A172 (cell line): Measurements from ENCODE around the gene HNRNPL. TPM values are rescaled to one million over a fixed set of nuclear protein-coding genes. Genes with fewer than 3 reads are reported as not detected.
"Not testable (repeated sequence)": the region's sequence is repeated elsewhere in the genome, so short reads cannot be mapped to it uniquely, and the experiment has no call there.

Source experiments
- DNase-seq: peaks from one replicate; pipeline ENCODE4 v3.0.0-alpha.2; 2015; ENCODE audit warnings: low spot score
- total RNA-seq: library from RNA; depleted of rRNA; stranded (reverse); fragments of >200 nt; shearing (Covaris generic); gene quantifications from 2 replicates; pipeline ENCODE4 v1.2.3, GENCODE V29; 2014

HNRNPL gene
- total RNA-seq, 1 experiment from 2014 or later: 296 TPM

- no peak for DNase-seq
Observed at GRCh38 chr19:38869836-38870607, 20.2 kb upstream of the HNRNPL start.

DNA sequence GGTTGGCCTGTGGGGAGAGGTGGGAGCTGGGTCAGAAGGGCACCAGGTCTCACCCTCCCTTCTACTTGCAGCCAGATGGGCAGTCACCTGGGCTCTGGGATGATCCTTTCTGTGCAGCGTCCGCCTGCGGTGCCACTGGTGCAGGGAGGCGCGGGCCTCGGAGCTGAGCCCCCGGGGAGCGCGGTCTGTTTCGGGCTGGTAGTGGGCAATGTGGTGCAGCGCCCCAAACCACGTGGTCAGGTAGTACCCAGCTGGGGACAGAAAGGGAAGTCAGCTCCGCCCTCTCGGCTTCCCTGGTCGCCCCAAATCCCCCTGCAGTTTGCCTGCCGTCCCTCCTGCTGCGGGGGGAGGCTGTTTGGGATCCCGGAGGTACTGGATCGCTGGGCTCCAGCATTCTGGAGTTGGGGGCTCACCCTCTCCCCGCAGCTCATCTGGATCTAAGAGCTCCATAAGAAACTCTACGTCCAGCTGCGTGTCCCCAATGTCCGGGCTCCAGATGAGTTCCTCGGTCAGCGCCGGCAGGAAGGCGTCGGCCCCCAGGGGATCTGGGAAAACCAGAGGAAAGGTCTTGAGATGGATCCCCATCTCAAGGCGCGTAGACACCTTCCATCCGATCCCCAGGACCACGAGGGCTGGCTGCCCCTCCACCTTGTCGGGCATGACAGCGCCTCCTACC is 19.5 kb upstream of the HNRNPL start:
- DNase-seq: no peak

DNA sequence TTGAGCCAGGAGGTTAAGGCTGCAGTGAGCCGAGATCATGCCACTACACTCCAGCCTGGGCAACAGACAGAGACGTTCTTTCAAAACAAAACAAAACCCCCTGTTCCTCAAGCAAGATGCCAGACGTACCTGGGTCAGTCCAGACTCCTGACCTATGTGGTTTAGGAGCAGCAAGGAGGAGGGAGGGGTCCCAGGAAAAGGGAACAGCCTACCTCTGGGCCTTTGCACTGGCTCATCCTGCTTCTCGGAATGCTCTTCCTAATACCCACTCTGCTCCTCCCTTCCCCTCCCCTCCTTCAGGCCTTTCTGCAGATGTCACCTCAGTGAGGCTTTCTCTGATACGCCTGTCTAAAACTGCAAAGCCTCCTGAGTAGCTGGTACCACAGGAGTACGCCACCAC is 18.8 kb upstream of the HNRNPL start:
- DNase-seq: no peak

GRCh38 chr19:38867171-38867780 is 17.5 kb upstream of the HNRNPL start:
- DNase-seq: no peak

DNA sequence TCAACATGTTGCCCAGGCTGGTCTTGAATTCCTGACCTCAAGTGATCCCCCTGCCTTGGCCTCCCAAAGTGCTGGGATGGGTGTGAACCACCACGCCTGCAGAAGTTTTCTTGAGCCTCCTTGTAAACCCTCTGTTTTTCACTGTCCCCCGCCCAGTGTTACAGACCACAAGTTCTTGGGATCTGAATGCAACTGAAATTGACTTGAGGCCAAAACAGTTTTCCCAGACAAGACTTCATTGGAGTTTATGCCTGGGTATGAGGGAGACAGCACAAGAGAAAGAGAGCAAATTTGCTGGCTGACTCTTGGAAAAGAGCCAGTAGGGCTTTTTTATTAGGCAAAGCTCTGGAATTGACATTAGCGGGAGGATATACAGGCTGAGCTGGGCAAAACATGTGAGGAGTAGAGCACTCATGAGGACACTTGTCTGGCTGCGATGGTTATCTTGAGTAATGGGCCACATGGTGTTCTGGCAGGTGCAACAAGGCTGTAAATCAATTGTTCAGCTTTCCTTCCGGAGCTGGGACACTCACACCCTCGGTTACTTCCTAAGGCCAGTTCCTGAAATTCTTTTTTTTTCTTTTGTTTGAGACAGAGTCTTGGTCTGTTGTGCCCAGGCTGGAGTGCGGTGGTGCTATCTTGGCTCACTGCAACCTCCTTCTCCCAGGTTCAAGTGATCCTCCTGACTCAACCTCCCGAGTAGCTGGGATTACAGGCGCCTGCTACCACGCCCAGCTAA is 12.7 kb upstream of the HNRNPL start:
- peak; percentile 98 for DNase-seq

GRCh38 chr19:38861368-38861767 is 11.6 kb upstream of the HNRNPL start:
- DNase-seq: no peak

GRCh38 chr19:38859631-38860204 is 9.9 kb upstream of the HNRNPL start:
- not testable (repeated sequence) for DNase-seq

DNA sequence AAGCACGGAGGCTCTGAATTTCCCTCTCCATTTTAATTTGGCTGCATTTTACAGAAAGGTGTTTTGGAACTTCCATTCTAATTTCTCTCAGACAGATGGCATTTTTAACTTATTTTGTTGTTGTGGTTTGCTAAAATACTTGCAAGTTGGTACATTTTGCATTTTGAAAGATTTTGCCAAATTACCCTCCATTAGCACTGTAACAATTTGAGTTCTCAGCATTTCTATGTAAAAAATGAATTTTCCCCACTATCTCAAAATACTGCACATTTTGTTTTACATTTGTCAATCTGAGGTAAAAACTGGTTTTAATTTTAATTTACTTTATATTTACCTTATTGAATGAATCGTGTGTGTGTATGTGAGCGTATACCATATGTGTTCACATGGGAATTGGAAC is 7.0 kb upstream of the HNRNPL start:
- DNase-seq: no peak

DNA sequence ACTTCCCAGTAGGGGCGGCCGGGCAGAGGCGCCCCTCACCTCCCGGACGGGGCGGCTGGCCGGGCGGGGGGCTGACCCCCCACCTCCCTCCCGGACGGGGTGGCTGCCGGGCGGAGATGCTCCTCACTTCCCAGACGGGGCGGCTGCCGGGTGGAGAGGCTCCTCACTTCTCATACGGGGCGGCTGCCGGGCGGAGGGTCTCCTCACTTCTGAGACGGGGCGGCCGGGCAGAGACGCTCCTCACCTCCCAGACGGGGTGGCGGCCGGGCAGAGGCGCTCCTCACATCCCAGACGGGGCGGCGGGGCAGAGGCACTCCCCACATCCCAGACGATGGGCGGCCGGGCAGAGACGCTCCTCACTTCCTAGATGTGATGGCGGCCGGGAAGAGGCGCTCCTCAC is 6.0 kb upstream of the HNRNPL start:
- not testable (repeated sequence) for DNase-seq

DNA sequence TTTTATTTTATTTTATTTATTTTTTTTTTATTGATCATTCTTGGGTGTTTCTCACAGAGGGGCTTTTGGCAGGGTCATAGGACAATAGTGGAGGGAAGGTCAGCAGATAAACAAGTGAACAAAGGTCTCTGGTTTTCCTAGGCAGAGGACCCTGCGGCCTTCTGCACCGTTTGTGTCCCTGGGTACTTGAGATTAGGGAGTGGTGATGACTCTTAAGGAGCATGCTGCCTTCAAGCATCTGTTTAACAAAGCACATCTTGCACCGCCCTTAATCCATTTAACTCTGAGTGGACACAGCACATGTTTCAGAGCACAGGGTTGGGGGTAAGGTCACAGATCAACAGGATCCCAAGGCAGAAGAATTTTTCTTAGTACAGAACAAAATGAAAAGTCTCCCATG is 5.2 kb upstream of the HNRNPL start:
- DNase-seq: not testable (repeated sequence)

DNA sequence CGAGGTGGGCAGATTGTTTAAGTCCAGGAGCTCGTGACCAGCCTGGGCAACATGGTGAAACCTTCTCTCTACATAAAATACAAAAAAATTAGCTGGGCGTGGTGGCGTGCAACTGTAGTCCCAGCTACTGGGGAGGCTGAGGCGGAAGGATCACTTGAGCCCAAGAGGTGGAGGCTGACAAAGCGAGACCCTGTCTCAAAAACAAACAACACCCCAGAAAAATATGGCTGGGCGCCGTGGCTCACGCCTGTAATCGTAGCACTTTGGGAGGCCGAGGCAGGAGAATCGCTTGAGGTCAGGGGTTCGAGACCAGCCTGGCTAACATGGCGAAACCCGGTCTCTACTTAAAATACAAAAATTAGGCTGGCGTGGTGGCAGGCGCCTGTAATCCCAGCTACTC is 3.4 kb upstream of the HNRNPL start:
- DNase-seq: no peak

DNA sequence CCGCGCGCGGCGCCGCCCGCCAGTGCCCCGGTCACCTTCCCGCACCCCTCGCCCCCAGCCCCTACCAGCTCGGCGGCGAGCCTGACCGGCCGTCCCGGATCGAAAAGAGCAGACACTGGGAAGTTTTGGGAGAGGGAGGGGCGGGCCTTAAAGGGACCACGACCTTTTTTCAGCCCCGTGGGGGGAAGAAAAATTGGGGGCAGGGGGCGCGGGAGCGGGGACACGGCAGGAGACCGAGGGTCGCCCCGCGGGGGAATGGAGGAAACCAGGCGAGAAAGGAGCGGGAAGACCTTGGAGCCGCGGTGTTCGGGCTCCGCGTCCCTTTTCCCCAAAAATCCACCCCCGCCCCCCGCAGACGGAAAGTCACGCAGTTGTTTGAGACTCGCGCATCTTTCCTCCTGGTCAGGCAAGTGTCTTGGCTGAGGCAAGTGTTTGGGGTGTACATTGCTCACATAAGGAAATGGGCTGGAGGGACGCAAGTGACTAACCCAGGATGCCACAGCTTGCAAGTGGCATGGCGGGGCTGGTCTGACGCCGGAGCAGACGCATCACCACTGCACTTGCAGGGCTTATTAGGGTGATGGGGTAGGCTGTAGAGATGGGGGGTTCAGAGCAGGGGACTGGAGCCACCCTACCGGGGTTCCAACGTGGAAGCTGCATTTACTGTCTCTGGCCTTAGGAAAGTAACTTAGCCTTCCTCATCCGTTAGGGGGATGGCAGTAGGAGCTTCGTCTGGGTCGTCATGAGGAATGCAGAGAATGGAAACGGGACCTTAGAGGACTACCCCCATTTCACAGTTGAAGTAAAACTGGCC is 2.7 kb upstream of the HNRNPL start:
- peak; percentile 72 for DNase-seq

DNA sequence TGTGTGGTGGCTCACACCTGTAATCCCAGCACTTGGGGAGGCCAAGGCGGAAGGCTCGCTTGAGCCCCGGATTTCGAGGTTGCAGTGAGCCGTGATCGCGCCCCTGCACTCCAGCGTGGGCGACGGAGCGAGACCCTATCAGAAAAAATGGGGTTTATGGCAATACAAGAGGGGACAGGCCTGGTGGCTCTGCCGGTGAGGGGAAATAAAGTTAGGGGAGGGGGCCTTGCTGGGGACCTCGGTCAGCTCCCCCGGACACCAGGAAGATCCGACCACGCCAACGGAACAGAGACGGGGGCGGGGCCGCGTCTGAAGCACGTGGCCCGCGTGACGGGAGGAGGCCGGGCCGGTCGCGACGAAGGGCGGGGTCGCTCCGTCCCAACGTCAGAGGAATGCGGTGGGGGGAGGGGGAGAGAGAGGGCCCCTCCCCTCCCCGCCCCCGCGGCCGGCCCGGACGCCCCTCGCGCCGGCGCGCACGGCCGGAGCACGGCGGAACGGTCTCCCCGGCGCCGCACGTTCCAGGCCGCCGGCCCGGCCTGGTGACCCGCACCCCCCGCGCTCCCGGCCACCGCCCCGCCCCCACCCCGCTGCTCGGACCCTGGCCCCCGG is 1.9 kb upstream of the HNRNPL start:
- DNase-seq: peak; percentile 79

- DNase-seq: no peak
Observed at GRCh38 chr19:38850976-38851621, 1.3 kb upstream of the HNRNPL start.

GRCh38 chr19:38850436-38850975 is 720 bp upstream of the HNRNPL start:
- DNase-seq: no peak

DNA sequence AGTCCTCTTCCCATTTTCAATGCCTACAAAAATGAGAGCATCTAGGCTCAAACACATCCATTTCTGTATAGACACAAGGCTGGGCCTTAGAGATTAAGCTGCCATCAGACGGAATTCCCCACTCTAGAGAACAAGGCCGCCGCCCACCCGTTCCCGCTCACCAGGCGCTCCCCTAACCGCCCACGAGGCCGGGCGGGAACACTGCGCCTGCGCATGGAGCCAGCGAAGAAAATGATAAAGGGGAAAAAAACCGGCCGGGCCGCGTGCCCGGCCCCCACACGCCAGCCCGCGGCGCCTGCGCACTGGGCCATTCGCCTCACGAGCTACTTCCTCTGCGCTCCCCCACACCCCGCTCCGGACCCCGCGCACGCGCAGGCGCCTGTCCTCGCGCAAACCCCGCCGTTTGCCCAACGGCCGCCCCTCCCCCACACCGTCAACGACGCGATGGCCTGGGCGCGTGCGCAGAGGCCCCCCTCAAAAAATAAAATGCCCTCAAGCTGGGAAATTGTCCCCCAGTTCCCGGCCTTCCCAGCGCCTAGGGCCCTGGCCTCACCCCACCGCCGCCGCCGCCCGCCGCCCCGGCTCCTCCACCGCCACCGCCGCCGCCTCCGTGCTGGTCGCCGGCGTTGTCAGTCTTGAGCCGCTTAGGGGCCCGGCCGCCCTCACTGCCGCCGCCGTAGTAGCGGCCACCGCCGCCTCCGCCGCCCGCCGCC is 483 bp downstream of the HNRNPL start:
- peak; percentile 92 for DNase-seq

DNA sequence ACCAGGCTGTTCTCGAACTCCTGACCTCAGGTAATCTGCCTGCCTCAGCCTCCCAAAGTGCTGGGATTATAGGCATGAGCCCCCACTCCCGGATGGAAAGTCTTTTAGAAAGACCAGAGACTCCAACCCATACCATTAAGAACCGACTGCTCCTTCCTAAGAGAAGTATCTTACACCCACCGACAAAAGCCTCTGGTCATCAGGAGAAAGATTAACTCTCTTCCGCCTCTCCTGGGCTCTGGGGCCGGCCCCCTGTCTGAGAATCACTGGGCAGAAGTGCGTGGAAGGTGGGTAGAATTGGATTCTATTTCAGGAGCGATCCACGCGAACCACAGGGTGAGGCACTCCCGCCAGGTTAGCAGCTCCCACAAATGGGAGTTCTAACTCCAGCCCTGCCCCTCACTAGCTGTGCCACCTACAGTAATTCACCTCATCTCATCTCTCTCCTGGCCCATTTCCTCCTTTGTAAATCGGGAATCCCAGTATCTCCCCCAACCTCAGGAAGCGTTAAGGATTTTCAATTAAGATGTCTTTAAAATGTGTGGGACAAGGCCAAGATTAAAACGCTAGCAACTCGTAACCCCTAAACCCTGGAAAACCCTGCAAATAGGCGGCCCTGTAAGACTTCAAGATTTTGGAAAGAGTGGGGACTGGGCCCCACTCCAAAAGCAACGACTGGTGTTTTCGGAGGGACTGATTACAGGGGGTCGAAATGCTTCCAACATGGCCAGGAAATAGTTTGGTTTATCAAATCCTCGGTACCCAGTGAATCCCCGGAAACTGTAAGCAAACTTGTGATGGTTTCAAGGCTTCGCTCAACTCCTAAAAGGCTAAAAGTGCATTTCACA is 1.3 kb downstream of the HNRNPL start:
- no peak for DNase-seq

DNA sequence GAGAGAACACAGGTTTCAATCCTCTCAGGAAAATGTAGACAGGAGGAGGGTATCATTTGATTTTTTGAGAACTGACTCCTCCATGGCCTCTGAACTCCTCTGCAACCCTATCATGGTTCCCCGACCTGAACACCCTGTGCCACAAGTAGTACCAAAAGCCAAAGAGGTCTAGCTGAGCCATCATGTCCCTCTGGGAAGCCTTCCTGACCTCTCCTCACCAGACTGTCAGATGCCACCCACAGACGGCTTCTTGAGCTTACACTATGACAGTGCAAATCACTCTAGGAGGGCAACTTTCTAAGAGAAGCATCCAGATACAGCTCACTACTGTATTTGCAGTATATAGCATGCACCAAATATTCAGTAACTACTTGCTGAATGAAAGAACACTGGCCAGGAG is 3.7 kb downstream of the HNRNPL start:
- no peak for DNase-seq
